GM23338 (cell line): ENCODE data around the gene DOCK4. TPM values are rescaled to one million over a fixed set of nuclear protein-coding genes. Genes with fewer than 3 reads are reported as not detected.

Experiments
- ATAC-seq: fragments of 200-7000 bp; cut with Tn5 transposase; 3 replicates; pipeline ENCODE4 v1.9.1; 2020
- DNase-seq: peaks from one replicate; pipeline ENCODE4 v3.0.0-alpha.2; 2015; ENCODE audit warnings: low spot score
- H2AFZ ChIP-seq: fragments of 200-600 bp; sonication (generic); 2 replicates; pipeline ENCODE4 v1.8.0; 2016; ENCODE audit warnings: antibody characterized with exemption, mild to moderate bottlenecking, moderate library complexity
- H3F3A ChIP-seq: fragments of 200-600 bp; sonication (generic); replicated peaks from 2 replicates; pipeline ENCODE4 v1.8.0; 2017; ENCODE audit warnings: antibody characterized with exemption, mixed run types, low read depth
- H3K27ac ChIP-seq: fragments of 200-600 bp; sonication (generic); 2 replicates; pipeline ENCODE4 v1.6.1; 2016; ENCODE audit warnings: low read depth
- H3K27me3 ChIP-seq: fragments of 200-600 bp; sonication (generic); 2 replicates; pipeline ENCODE4 v1.8.0; 2016; ENCODE audit warnings: mild to moderate bottlenecking, mixed run types, moderate library complexity; ENCODE audit not compliant: insufficient read depth
- H3K36me3 ChIP-seq: fragments of 200-600 bp; sonication (generic); 2 replicates; pipeline ENCODE4 v1.8.0; 2016; ENCODE audit warnings: mild to moderate bottlenecking; ENCODE audit not compliant: insufficient read depth
- H3K4me1 ChIP-seq: fragments of 200-600 bp; sonication (generic); 2 replicates; pipeline ENCODE4 v1.8.0; 2016; ENCODE audit warnings: mild to moderate bottlenecking, moderate library complexity; ENCODE audit not compliant: insufficient read depth
- H3K4me2 ChIP-seq: fragments of 200-600 bp; sonication (generic); 2 replicates; pipeline ENCODE4 v1.7.1; 2017; ENCODE audit warnings: mixed run types
- H3K4me3 ChIP-seq: fragments of 200-600 bp; sonication (generic); 2 replicates; pipeline ENCODE4 v1.6.1; 2016; ENCODE audit warnings: mixed run types
- H3K79me2 ChIP-seq: fragments of 200-600 bp; sonication (generic); replicated peaks from 2 replicates; pipeline ENCODE4 v1.8.0; 2017; ENCODE audit warnings: mild to moderate bottlenecking; ENCODE audit not compliant: insufficient read depth
- H3K9me2 ChIP-seq: fragments of 200-600 bp; sonication (generic); 2 replicates; pipeline ENCODE4 v1.8.0; 2017; ENCODE audit not compliant: insufficient read depth
- H4K20me1 ChIP-seq: fragments of 200-600 bp; sonication (generic); replicated peaks from 2 replicates; pipeline ENCODE4 v1.8.0; 2017; ENCODE audit warnings: mild to moderate bottlenecking; ENCODE audit not compliant: insufficient read depth
- H3K27ac Mint-ChIP-seq: 2 replicates; pipeline ENCODE4 v1.8.0; 2020; ENCODE audit warnings: inconsistent platforms, mild to moderate bottlenecking, moderate library complexity, mixed read lengths
- H3K27me3 Mint-ChIP-seq: 3 replicates; pipeline ENCODE4 v1.8.0; 2022; ENCODE audit warnings: low read depth, mild to moderate bottlenecking, moderate library complexity, mixed read lengths, inconsistent platforms; ENCODE audit not compliant: insufficient read depth, poor library complexity
- H3K36me3 Mint-ChIP-seq: 3 replicates; pipeline ENCODE4 v1.8.0; 2021; ENCODE audit warnings: low read depth, mild to moderate bottlenecking, inconsistent platforms, moderate library complexity, mixed read lengths
- H3K4me1 Mint-ChIP-seq: 3 replicates; pipeline ENCODE4 v1.8.0; 2020; ENCODE audit warnings: mild to moderate bottlenecking, inconsistent platforms, mixed read lengths
- H3K4me3 Mint-ChIP-seq: 3 replicates; pipeline ENCODE4 v1.8.0; 2021; ENCODE audit warnings: moderate library complexity, mild to moderate bottlenecking, inconsistent platforms, mixed read lengths
- H3K9me3 Mint-ChIP-seq: 3 replicates; pipeline ENCODE4 v1.8.0; 2020; ENCODE audit warnings: moderate library complexity, mild to moderate bottlenecking, inconsistent platforms, mixed read lengths
- CREB1 ChIP-seq: fragments of 250-450 bp; sonication (Bioruptor Pico); IDR thresholded peaks from 2 replicates; pipeline ENCODE4 v1.5.0; 2020; ENCODE audit warnings: low read depth, mild to moderate bottlenecking, moderate library complexity
- ETS1 ChIP-seq: IDR thresholded peaks from 2 replicates; pipeline ENCODE4 v1.6.1; 2016; ENCODE audit warnings: antibody characterized with exemption
- EZH2 ChIP-seq: fragments of 200-600 bp; sonication (generic); IDR thresholded peaks from one replicate; pipeline ENCODE4 v1.8.0; 2017; ENCODE audit warnings: antibody characterized with exemption, mild to moderate bottlenecking, low read depth; ENCODE audit not compliant: unreplicated experiment
- EZH2phosphoT487 ChIP-seq: fragments of 200-600 bp; sonication (generic); IDR thresholded peaks from one replicate; pipeline ENCODE4 v1.8.1; 2018; ENCODE audit warnings: antibody characterized with exemption; ENCODE audit not compliant: unreplicated experiment
- JUNB ChIP-seq: IDR thresholded peaks from one replicate; pipeline ENCODE4 v1.6.1; 2016; ENCODE audit warnings: antibody characterized with exemption; ENCODE audit not compliant: unreplicated experiment
- NANOG ChIP-seq: IDR thresholded peaks from 2 replicates; pipeline ENCODE4 v1.6.1; 2016; ENCODE audit warnings: antibody characterized with exemption, borderline replicate concordance
- POLR2AphosphoS5 ChIP-seq: IDR thresholded peaks from 2 replicates; pipeline ENCODE4 v1.6.1; 2016; ENCODE audit warnings: antibody characterized with exemption, low read depth
- STAT1 ChIP-seq: IDR thresholded peaks from one replicate; pipeline ENCODE4 v1.6.1; 2016; ENCODE audit warnings: antibody characterized with exemption; ENCODE audit not compliant: unreplicated experiment
- ZNF114 ChIP-seq: fragments of 250-450 bp; sonication (Bioruptor Pico); IDR thresholded peaks from 2 replicates; pipeline ENCODE4 v1.5.0; 2020; ENCODE audit warnings: mild to moderate bottlenecking, moderate library complexity
- ZNF331 ChIP-seq: fragments of 250-450 bp; sonication (Bioruptor Pico); IDR thresholded peaks from 2 replicates; pipeline ENCODE4 v1.5.0; 2020; ENCODE audit warnings: low read depth, mild to moderate bottlenecking, moderate library complexity
- ZNF462 ChIP-seq: fragments of 250-450 bp; sonication (Bioruptor Pico); IDR thresholded peaks from 2 replicates; pipeline ENCODE4 v1.5.0; 2020; ENCODE audit warnings: mild to moderate bottlenecking, moderate library complexity
- polyA plus RNA-seq: library from polyadenylated mRNA; unstranded; fragments of >200 nt; fragmentation: Nextera tagmentation; extraction: Ambion mirVana; gene quantifications from 2 replicates; pipeline ENCODE4 v1.2.1, GENCODE V29; 2016
- total RNA-seq: library from RNA; depleted of rRNA; stranded (reverse); fragments of >200 nt; shearing (Covaris generic); gene quantifications from 2 replicates; pipeline ENCODE4 v1.2.3, GENCODE V29; 2014
- TF ChIP-seq, protein P1 (sequence below), 2 experiments: fragments of 200-600 bp in 1 of 2; sonication (generic) in 1 of 2; conservative IDR thresholded peaks; 2 replicates each; pipeline versions ENCODE4 v1.5.1 to v1.6.1; 2016 to 2017; ENCODE audit warnings: antibody characterized with exemption in 2 of 2, low read depth in 2 of 2, mild to moderate bottlenecking in 2 of 2, moderate library complexity in 1 of 2

DOCK4 gene
- total and polyA plus RNA-seq, 2 experiments from 2014 or later = 6.3 to 33.8 TPM

- no peak for TF ChIP-seq ETS1
- no peak for TF ChIP-seq EZH2phosphoT487
- TF ChIP-seq JUNB = no peak
- no peak for TF ChIP-seq ZNF114
- no peak for TF ChIP-seq NANOG
- no peak for TF ChIP-seq STAT1
Observed at GRCh38 chr7:112154690-112155089, 51.5 kb downstream of the DOCK4 start (continued).

- DNase-seq (no peak), ATAC-seq (no peak)
- Mint-ChIP-seq H3K9me3 (no peaks in the 10 kb centered on the region), H3K4me3 (no peak overlapping the region), H3K27ac (no peak overlapping the region), H3K4me1 (peaks cover 33% of the 10 kb centered on the region), H3K27me3 (no peaks in the 10 kb centered on the region), H3K36me3 (no peaks in the 10 kb centered on the region)
- Histone ChIP-seq H3K36me3 (no peaks in the 10 kb centered on the region), H3K79me2 (peaks cover 61% of the 10 kb centered on the region), H3F3A (0 out of 2 replicates have a peak, but pooled peaks cover 2% of the 10 kb centered on the region), H3K9me2 (no peaks in the 10 kb centered on the region), H3K4me2 (no peak overlapping the region), H3K27ac (no peak overlapping the region), H4K20me1 (no peaks in the 10 kb centered on the region), H2AFZ (no peak overlapping the region), H3K27me3 (no peaks in the 10 kb centered on the region), H3K4me3 (no peak overlapping the region), H3K4me1 (peaks cover 22% of the 10 kb centered on the region)
- TF ChIP-seq ZNF114 = no peak
- no peak for TF ChIP-seq ZNF331 (CRISPR knock-in tag)
- TF ChIP-seq CREB1 (CRISPR knock-in tag) = no peak
- no peak for TF ChIP-seq EZH2
- TF ChIP-seq ETS1 = no peak
- no peak for TF ChIP-seq JUNB
- TF ChIP-seq POLR2AphosphoS5 = no peak
- TF ChIP-seq NANOG = no peak
- TF ChIP-seq EZH2phosphoT487 = no peak
- TF ChIP-seq ZNF462 (CRISPR knock-in tag) = no peak
- TF ChIP-seq, protein P1, sequence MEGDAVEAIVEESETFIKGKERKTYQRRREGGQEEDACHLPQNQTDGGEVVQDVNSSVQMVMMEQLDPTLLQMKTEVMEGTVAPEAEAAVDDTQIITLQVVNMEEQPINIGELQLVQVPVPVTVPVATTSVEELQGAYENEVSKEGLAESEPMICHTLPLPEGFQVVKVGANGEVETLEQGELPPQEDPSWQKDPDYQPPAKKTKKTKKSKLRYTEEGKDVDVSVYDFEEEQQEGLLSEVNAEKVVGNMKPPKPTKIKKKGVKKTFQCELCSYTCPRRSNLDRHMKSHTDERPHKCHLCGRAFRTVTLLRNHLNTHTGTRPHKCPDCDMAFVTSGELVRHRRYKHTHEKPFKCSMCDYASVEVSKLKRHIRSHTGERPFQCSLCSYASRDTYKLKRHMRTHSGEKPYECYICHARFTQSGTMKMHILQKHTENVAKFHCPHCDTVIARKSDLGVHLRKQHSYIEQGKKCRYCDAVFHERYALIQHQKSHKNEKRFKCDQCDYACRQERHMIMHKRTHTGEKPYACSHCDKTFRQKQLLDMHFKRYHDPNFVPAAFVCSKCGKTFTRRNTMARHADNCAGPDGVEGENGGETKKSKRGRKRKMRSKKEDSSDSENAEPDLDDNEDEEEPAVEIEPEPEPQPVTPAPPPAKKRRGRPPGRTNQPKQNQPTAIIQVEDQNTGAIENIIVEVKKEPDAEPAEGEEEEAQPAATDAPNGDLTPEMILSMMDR (conservative IDR thresholded peaks at IDR 0.05; ENCODE audit: low read depth in 2 of 2) = no peak
- no peak for TF ChIP-seq STAT1
Observed at GRCh38 chr7:112152186-112152585, 54.0 kb downstream of the DOCK4 start.
